GM12878 (cell line): ENCODE measurements around the gene SGTA. TPM values are rescaled to one million over a fixed set of nuclear protein-coding genes. Genes with fewer than 3 reads are reported as not detected.

Experiments
- ATAC-seq: fragments of 200-7000 bp; cut with Tn5 transposase; 3 replicates; pipeline ENCODE4 v1.9.1; 2020; ENCODE audit warnings: mild to moderate bottlenecking, moderate library complexity
- BruUV-seq: library from RNA; stranded (reverse); fragments of 400-500 nt; replicated peaks from 2 replicates; lab custom pipeline; 2021; lab: Mats Ljungman, UMichigan
- CTCF ChIA-PET: fragments of 300-600 bp; sonication (Branson Sonifier 250); formaldehyde crosslinking; extraction: SDS; loops from one replicate; lab custom pipeline; 2021; ENCODE audit warnings: inconsistent platforms; lab: Yijun Ruan, JAX
- POLR2A ChIA-PET: fragments of 350-600 bp; formaldehyde crosslinking; extraction: SDS; loops from one replicate; lab custom pipeline; 2021; ENCODE audit warnings: inconsistent platforms; lab: Charles Lee
- RAD21 ChIA-PET: fragments of 300-600 bp; sonication (Branson Sonifier 250); formaldehyde crosslinking; loops from one replicate; lab custom pipeline; 2023; ENCODE audit warnings: antibody characterized with exemption; ENCODE audit not compliant: unreplicated experiment; lab: Charles Lee
- SMC1A ChIA-PET: fragments of 300-600 bp; sonication (Branson Sonifier 250); formaldehyde crosslinking; loops from one replicate; lab custom pipeline; 2023; ENCODE audit not compliant: unreplicated experiment, uncharacterized antibody; lab: Charles Lee
- DNase-seq: peaks from one replicate; pipeline ENCODE4 v3.0.0-alpha.2; 2011; ENCODE audit warnings: low read depth, low spot score
- FAIRE-seq: peaks from 3 replicates; lab custom pipeline; 2011; peaks lifted over from hg19 to GRCh38; lab: Jason Lieb, UNC
- H2AFZ ChIP-seq: 2 replicates; pipeline ENCODE4 v1.6.0; 2011; ENCODE audit warnings: low read depth, low read length, control low read depth; ENCODE audit not compliant: control insufficient read depth
- H3K27ac ChIP-seq: 2 replicates; pipeline ENCODE4 v1.5.1; 2011; ENCODE audit warnings: control low read depth; ENCODE audit not compliant: control insufficient read depth, insufficient read depth
- H3K27me3 ChIP-seq, 2 experiments: replicated peaks in 1 of 2; 2 replicates each; pipeline versions ENCODE4 v1.6.0 to v1.6.1; 2011; ENCODE audit warnings: low read length in 1 of 2; ENCODE audit not compliant: control insufficient read depth in 2 of 2, insufficient read depth in 2 of 2
- H3K36me3 ChIP-seq, 2 experiments: 2 replicates each; pipeline ENCODE4 v1.5.1; 2011; ENCODE audit warnings: low read length in 1 of 2; ENCODE audit not compliant: control insufficient read depth in 2 of 2, insufficient read depth in 2 of 2
- H3K4me1 ChIP-seq: 2 replicates; pipeline ENCODE4 v1.6.1; 2011; ENCODE audit warnings: mild to moderate bottlenecking, low read length, moderate library complexity, mixed read lengths; ENCODE audit not compliant: control insufficient read depth, insufficient read depth
- H3K4me2 ChIP-seq: 2 replicates; pipeline ENCODE4 v1.6.0; 2011; ENCODE audit warnings: control low read depth; ENCODE audit not compliant: control insufficient read depth, insufficient read depth
- H3K4me3 ChIP-seq: fragments of 200-600 bp; sonication (generic); 2 replicates; pipeline ENCODE4 v1.5.1; 2016
- H3K79me2 ChIP-seq: 2 replicates; pipeline ENCODE4 v1.6.0; 2011; ENCODE audit warnings: low read length; ENCODE audit not compliant: control insufficient read depth, insufficient read depth
- H3K9ac ChIP-seq: 2 replicates; pipeline ENCODE4 v1.8.0; 2011; ENCODE audit warnings: low read length, control low read depth, mixed read lengths; ENCODE audit not compliant: control insufficient read depth, insufficient read depth
- H3K9me3 ChIP-seq: replicated peaks from 3 replicates; pipeline ENCODE4 v1.5.1; 2011; ENCODE audit warnings: mild to moderate bottlenecking, low read length; ENCODE audit not compliant: control insufficient read depth, insufficient read depth
- H4K20me1 ChIP-seq: 2 replicates; pipeline ENCODE4 v1.6.0; 2011; ENCODE audit not compliant: control insufficient read depth, insufficient read depth
- CBX5 ChIP-seq: sonication (generic); IDR thresholded peaks from 2 replicates; pipeline ENCODE4 v1.6.1; 2016; ENCODE audit warnings: low read depth, moderate library complexity, mild to moderate bottlenecking, inconsistent platforms
- CEBPB ChIP-seq, 2 experiments: fragments of 150-350 bp in 1 of 2; IDR thresholded peaks; 2 replicates each; pipeline ENCODE4 v1.6.1; 2012 to 2014; ENCODE audit warnings: low read depth in 2 of 2, low read length in 2 of 2, borderline replicate concordance in 1 of 2, inconsistent platforms in 1 of 2
- NR2C1 ChIP-seq: fragments of 450-650 bp; IDR thresholded peaks from 2 replicates; pipeline ENCODE4 v1.6.1; 2017; ENCODE audit warnings: antibody characterized with exemption, mild to moderate bottlenecking, moderate library complexity
- WGBS: methylation state at CpG from one replicate; pipeline ENCODE4 v1.1.6; 2016; ENCODE audit warnings: low lambda C conversion rate; ENCODE audit not compliant: insufficient replicate concordance, insufficient coverage; ENCODE audit errors: missing lambda C conversion rate; 5-methylcytosine and 5-hydroxymethylcytosine counted together
- in situ Hi-C: fragments of 300-500 bp; cut with MboI; formaldehyde crosslinking; loops from 9 replicates; pipeline ENCODE4 v1.14.3; 2018; ENCODE audit warnings: mixed read lengths
- intact Hi-C: fragments of 100-400 bp; cut with micrococcal nuclease; formaldehyde crosslinking; loops from one replicate; pipeline ENCODE4 v1.14.2; 2022; ENCODE audit not compliant: unreplicated experiment
- polyA plus RNA-seq, 11 experiments: library from polyadenylated mRNA; depleted of rRNA in 4 of 11; unstranded in 6 of 11; stranded (reverse) in 5 of 11; fragments of >200 nt; fragmentation: Nextera tagmentation in 4 of 11; fragmentation: Illumina TruSeq in 1 of 11; extraction: Ambion mirVana in 4 of 11; extraction: Trizol in 1 of 11; gene quantifications; 1 replicate in 1 of 11; 2 replicates in 10 of 11; pipeline versions ENCODE4 v1.2.1 to v1.2.3, GENCODE V29; 2011 to 2016; ENCODE audit warnings: inconsistent platforms in 2 of 11, missing spikeins in 2 of 11, low read depth in 1 of 11
- total RNA-seq, 4 experiments: library from RNA; depleted of rRNA in 3 of 4; stranded (reverse); fragments of >200 nt in 3 of 4; fragmentation: Illumina TruSeq in 1 of 4; extraction: Trizol in 1 of 4; gene quantifications; 2 replicates each; pipeline versions ENCODE4 v1.2.1 to v1.2.3, GENCODE V29; 2013 to 2021
- TF ChIP-seq, protein P1 (sequence below): fragments of 450-650 bp; IDR thresholded peaks from 2 replicates; pipeline ENCODE4 v1.6.1; 2018; ENCODE audit warnings: mild to moderate bottlenecking, low read depth, moderate library complexity; ENCODE audit not compliant: partially characterized antibody
- TF ChIP-seq, protein P2 (sequence below): fragments of 450-650 bp; IDR thresholded peaks from 2 replicates; pipeline ENCODE4 v1.6.1; 2017; ENCODE audit warnings: antibody characterized with exemption, mild to moderate bottlenecking, moderate library complexity

Gene SGTA
- total and polyA plus RNA-seq, 10 of the 15 experiments (the other 5 are each of a cell fraction or from before 2014, with no cell fraction given), result 2.0 to 102 (median 48.2) TPM

DNA sequence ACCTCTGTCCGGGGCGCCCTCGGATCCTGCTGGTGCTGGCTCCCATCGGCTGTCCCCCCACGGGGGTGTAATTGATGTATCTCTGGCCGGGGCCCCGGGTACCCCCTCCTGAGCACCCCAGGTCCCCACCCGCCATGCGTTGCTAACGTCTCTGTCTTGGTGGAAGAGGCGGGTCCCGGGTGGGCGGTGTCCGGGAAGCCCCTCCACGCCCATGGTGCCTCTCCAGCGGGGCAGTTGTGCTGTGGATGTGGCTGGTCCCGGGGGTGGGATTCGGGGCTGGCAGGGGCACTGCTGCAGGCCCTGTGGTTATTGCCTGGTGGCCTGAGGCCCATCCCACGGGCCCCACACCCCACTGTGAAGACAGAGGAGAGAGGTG lies 66.8 kb downstream of the SGTA start (continued):
- TF ChIP-seq, protein P1, sequence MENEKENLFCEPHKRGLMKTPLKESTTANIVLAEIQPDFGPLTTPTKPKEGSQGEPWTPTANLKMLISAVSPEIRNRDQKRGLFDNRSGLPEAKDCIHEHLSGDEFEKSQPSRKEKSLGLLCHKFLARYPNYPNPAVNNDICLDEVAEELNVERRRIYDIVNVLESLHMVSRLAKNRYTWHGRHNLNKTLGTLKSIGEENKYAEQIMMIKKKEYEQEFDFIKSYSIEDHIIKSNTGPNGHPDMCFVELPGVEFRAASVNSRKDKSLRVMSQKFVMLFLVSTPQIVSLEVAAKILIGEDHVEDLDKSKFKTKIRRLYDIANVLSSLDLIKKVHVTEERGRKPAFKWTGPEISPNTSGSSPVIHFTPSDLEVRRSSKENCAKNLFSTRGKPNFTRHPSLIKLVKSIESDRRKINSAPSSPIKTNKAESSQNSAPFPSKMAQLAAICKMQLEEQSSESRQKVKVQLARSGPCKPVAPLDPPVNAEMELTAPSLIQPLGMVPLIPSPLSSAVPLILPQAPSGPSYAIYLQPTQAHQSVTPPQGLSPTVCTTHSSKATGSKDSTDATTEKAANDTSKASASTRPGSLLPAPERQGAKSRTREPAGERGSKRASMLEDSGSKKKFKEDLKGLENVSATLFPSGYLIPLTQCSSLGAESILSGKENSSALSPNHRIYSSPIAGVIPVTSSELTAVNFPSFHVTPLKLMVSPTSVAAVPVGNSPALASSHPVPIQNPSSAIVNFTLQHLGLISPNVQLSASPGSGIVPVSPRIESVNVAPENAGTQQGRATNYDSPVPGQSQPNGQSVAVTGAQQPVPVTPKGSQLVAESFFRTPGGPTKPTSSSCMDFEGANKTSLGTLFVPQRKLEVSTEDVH, result no peak
- no peak for TF ChIP-seq CEBPB (IDR thresholded peaks at IDR 0.05; ENCODE audit: borderline replicate concordance in 1 of 2, low read depth in 2 of 2, low read length in 2 of 2)
- TF ChIP-seq, protein P2, sequence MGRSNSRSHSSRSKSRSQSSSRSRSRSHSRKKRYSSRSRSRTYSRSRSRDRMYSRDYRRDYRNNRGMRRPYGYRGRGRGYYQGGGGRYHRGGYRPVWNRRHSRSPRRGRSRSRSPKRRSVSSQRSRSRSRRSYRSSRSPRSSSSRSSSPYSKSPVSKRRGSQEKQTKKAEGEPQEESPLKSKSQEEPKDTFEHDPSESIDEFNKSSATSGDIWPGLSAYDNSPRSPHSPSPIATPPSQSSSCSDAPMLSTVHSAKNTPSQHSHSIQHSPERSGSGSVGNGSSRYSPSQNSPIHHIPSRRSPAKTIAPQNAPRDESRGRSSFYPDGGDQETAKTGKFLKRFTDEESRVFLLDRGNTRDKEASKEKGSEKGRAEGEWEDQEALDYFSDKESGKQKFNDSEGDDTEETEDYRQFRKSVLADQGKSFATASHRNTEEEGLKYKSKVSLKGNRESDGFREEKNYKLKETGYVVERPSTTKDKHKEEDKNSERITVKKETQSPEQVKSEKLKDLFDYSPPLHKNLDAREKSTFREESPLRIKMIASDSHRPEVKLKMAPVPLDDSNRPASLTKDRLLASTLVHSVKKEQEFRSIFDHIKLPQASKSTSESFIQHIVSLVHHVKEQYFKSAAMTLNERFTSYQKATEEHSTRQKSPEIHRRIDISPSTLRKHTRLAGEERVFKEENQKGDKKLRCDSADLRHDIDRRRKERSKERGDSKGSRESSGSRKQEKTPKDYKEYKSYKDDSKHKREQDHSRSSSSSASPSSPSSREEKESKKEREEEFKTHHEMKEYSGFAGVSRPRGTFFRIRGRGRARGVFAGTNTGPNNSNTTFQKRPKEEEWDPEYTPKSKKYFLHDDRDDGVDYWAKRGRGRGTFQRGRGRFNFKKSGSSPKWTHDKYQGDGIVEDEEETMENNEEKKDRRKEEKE, result no peak

DNA sequence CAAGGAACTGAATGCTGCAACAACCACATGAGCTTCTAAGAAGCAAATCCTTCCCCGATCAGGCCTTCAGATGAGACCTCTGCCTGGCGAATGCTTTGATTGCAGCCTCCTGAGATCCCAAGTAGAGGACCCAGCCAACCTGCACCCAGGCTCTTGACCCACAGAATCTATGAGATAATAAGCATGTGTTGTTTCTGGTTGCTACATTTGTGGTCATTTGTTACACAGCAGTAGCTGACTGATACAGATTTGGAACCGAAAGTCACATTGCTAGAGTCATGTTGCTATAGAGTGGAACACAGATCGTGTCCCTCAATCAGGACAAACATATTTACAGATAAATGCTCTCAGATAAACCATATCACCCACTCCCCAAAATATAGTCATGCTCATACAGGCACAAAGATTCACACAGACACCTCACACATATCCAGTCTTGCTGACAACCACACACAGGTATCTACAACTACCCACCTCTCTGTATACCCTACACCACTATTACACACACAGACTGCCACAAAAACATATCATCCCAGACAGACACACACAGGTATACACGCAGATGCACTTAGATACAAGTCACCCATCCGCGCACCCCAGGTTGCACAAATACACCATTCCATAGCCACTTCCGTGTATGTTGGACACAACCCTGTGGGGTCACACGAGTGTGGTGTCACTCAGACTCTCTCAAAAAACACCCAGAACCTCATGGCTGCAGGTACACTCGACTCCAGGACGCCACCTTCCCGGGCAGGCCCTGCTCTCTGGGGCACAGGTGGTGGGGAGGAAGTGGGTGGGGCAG lies 67.4 kb downstream of the SGTA start:
- SMC1A ChIA-PET, result no interaction called here
- RAD21 ChIA-PET, result interaction anchor here (0.5 kb wide), 1 partner anchor 386 kb away, joined by 4 read pairs; no protein-coding TSS in a partner anchor
- CTCF ChIA-PET, result no interaction called here
- FAIRE-seq, result no peak
- POLR2A ChIA-PET, result interaction anchor here (1.1 kb wide), 1 partner anchor 14 kb away, joined by 6 read pairs; no protein-coding TSS in a partner anchor
- Histone ChIP-seq H3K27ac (no peak overlapping the region), H3K9ac (no peak overlapping the region), H3K4me2 (no peak overlapping the region), H3K36me3 (no peaks in the 10 kb centered on the region), H3K4me1 (peaks cover 10% of the 10 kb centered on the region), H4K20me1 (no peaks in the 10 kb centered on the region), H3K4me3 (no peak overlapping the region), H2AFZ (no peak overlapping the region), H3K27me3 (peaks cover under 1 to 3% of the 10 kb centered on the region in 2 experiments; a peak in 1 of 4 replicates), H3K79me2 (no peaks in the 10 kb centered on the region), H3K9me3 (peaks cover 7% of the 10 kb centered on the region; the same call in 1 of the 3 replicates)
- no TSS peak for BruUV-seq
- TF ChIP-seq CBX5 (peak; percentile 80; the same call in 1 of the 2 replicates), NR2C1 (no peak)
- DNase-seq, result no peak
- intact Hi-C loops, result no loop called here
- in situ Hi-C loops, result no loop called here
- 53% methylated on average over 12 of the region's 12 CpGs for WGBS
- ATAC-seq, result no peak
